ENCODE results near the gene CDCP2.

Gene CDCP2

DNA sequence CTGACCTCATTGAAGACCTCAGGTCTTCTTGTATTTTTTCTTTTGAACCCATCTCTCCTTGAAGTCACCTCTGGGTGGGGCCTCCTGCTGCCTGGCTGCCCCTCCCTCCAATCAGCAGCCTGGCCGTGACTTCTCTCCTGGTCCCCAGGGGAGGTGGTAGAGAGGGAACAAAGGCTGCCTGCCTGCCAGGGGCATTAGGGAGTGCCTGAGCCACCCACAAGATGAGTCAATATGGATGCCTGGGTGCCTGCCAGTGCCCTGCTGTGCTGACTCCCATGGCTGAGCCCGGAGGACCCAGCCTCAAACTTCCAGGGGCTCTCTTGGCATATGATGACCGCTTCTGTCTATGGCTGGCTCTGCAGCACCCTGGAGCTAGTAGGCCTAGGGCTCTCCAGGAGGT is 5.3 kb upstream of the CDCP2 start:
- no peak for DNase-seq (ENCODE audit: low spot score)
- TF ChIP-seq, protein P1, sequence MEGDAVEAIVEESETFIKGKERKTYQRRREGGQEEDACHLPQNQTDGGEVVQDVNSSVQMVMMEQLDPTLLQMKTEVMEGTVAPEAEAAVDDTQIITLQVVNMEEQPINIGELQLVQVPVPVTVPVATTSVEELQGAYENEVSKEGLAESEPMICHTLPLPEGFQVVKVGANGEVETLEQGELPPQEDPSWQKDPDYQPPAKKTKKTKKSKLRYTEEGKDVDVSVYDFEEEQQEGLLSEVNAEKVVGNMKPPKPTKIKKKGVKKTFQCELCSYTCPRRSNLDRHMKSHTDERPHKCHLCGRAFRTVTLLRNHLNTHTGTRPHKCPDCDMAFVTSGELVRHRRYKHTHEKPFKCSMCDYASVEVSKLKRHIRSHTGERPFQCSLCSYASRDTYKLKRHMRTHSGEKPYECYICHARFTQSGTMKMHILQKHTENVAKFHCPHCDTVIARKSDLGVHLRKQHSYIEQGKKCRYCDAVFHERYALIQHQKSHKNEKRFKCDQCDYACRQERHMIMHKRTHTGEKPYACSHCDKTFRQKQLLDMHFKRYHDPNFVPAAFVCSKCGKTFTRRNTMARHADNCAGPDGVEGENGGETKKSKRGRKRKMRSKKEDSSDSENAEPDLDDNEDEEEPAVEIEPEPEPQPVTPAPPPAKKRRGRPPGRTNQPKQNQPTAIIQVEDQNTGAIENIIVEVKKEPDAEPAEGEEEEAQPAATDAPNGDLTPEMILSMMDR (IDR thresholded peaks at IDR 0.05; ENCODE audit: poor library complexity, severe bottlenecking): no peak
- Histone ChIP-seq H3K27ac (ENCODE audit: poor library complexity, severe bottlenecking) (no peak overlapping the region), H3K4me1 (ENCODE audit: insufficient read depth, poor library complexity, severe bottlenecking) (no peaks in the 10 kb centered on the region), H3K27me3 (ENCODE audit: insufficient read depth, poor library complexity, severe bottlenecking) (no peaks in the 10 kb centered on the region), H3K9me3 (ENCODE audit: severe bottlenecking) (no peaks in the 10 kb centered on the region), H3K4me3 (ENCODE audit: severe bottlenecking) (no peak overlapping the region), H3K36me3 (ENCODE audit: low read depth) (no peaks in the 10 kb centered on the region)
- ATAC-seq (ENCODE audit: low read depth): peak; percentile 63

DNA sequence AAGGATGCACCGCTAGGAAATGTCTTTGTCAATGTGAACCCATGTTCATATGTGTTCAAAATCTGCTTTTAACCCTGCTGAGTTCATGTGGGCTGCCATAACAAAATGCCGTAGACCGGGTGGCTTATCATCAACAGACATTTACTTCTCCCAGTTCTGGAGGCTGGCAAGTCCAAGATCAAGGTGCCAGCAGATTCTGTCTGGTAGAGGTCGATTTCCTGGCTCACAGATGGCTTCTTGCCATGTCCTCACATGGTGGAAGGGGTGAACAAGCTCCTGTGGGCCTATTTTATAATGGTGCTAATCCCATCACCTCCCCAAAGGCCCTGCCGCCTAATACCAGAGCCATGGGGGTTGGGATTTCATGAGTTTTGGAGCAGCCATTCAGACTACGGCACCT is 4.6 kb upstream of the CDCP2 start:
- Histone ChIP-seq H3K4me3 (ENCODE audit: severe bottlenecking) (no peak overlapping the region), H3K27ac (ENCODE audit: poor library complexity, severe bottlenecking) (no peak overlapping the region), H3K9me3 (ENCODE audit: severe bottlenecking) (no peaks in the 10 kb centered on the region), H3K27me3 (ENCODE audit: insufficient read depth, poor library complexity, severe bottlenecking) (no peaks in the 10 kb centered on the region), H3K4me1 (ENCODE audit: insufficient read depth, poor library complexity, severe bottlenecking) (no peaks in the 10 kb centered on the region), H3K36me3 (ENCODE audit: low read depth) (no peaks in the 10 kb centered on the region)
- ATAC-seq (ENCODE audit: low read depth) (no peak), DNase-seq (ENCODE audit: low spot score) (no peak)
- TF ChIP-seq, protein P1 (IDR thresholded peaks at IDR 0.05; ENCODE audit: poor library complexity, severe bottlenecking): no peak

DNA sequence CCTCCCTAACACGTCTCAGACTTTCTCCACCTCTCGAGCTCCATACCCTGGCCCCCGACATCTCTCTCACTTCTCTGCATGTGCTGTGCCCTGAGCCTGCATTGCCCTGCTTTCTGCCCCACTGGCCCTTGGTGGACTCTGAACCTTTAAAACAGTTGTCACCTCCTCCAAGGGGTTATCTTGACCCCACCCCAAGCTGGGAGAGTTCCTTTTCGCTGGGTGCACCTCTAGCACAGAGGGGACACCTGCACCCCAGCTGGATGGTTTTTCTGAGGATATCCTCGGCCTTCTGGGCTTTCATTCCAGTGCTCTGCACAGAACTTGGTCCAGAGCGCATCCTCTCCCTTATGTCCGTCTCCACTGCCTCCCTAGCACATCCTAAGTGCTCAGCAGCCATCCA is 4.2 kb upstream of the CDCP2 start:
- no peak overlapping the region for H3K4me3 ChIP-seq (ENCODE audit: severe bottlenecking)
- no peaks in the 10 kb centered on the region for H3K36me3 ChIP-seq (ENCODE audit: low read depth)
- TF ChIP-seq, protein P1 (IDR thresholded peaks at IDR 0.05; ENCODE audit: poor library complexity, severe bottlenecking): no peak
- H3K27ac ChIP-seq (ENCODE audit: poor library complexity, severe bottlenecking): no peak overlapping the region
- no peak for ATAC-seq (ENCODE audit: low read depth)
- H3K9me3 ChIP-seq (ENCODE audit: severe bottlenecking): no peaks in the 10 kb centered on the region
- H3K4me1 ChIP-seq (ENCODE audit: insufficient read depth, poor library complexity, severe bottlenecking): no peaks in the 10 kb centered on the region
- no peak for DNase-seq (ENCODE audit: low spot score)
- no peaks in the 10 kb centered on the region for H3K27me3 ChIP-seq (ENCODE audit: insufficient read depth, poor library complexity, severe bottlenecking)

DNA sequence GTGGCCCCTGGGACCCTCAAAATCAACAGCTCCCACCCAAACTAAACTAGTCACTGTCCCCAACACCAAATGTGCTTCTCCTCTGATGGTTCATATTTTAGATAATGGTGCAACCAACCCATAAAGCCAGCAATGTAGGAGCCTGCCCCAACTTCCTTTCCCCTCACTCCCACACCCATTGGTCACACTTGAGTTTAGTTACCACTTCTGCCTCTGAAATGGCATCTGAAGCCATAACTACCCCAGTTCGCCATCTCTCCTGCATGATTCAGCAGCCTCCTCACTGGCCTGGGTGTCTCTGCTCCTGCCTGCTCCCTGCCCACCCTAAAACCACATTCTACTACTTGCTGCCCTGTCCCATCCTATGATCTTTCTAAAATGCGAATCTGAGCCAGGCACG is 3.4 kb upstream of the CDCP2 start:
- Histone ChIP-seq H3K9me3 (ENCODE audit: severe bottlenecking) (no peaks in the 10 kb centered on the region), H3K4me3 (ENCODE audit: severe bottlenecking) (no peak overlapping the region), H3K27ac (ENCODE audit: poor library complexity, severe bottlenecking) (no peak overlapping the region), H3K36me3 (ENCODE audit: low read depth) (no peaks in the 10 kb centered on the region), H3K27me3 (ENCODE audit: insufficient read depth, poor library complexity, severe bottlenecking) (no peaks in the 10 kb centered on the region), H3K4me1 (ENCODE audit: insufficient read depth, poor library complexity, severe bottlenecking) (no peaks in the 10 kb centered on the region)
- TF ChIP-seq, protein P1 (IDR thresholded peaks at IDR 0.05; ENCODE audit: poor library complexity, severe bottlenecking): no peak
- no peak for DNase-seq (ENCODE audit: low spot score)
- no peak for ATAC-seq (ENCODE audit: low read depth)

DNA sequence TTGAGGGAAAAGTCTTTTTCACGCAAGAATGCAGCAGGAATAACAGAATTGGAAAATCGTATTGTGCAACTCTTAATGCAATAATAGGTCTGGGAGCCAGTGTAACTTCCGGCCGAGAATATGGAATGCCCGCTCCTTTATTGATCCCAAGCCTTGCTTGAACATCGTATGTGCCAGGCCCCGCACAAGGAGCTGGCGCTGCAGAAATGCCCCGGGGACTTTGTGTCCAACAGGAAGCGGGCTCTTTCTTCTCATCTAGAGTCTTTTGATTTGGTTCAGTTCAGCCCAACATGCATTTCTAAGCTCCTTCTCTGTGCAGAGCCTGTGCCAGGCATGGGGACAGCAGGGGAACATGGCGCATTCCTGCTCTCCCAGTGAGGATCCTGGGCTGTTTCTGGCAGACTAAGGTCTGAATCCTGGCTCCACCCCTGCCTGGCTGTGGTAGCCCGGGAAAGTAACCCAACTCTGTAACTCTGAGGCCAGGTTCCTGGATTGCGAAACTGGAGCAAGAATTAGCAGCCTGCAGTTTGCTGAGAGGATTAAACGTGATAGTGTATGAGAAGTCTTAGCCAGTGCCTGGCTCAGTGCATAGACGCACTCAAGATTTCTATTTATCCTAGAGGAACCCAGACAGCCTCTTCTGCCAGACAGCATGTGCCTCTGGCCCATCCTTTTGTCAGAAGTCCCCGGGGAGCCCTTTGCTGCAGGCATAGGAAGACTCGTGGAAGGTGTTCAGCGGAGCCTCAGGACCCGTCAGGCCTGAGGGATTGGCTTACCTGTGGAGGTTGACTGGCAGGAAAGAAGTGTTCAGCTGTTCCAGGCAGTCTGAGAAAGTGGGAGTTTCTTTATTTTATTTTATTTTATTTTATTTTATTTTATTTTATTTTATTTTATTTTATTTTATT is 987 bp upstream of the CDCP2 start:
- DNase-seq (ENCODE audit: low spot score) (no peak), ATAC-seq (ENCODE audit: low read depth) (peak; percentile 83)
- no peak overlapping the region for H3K4me3 ChIP-seq (ENCODE audit: severe bottlenecking)
- H3K9me3 ChIP-seq (ENCODE audit: severe bottlenecking): no peaks in the 10 kb centered on the region
- no peak overlapping the region for H3K27ac ChIP-seq (ENCODE audit: poor library complexity, severe bottlenecking)
- no peaks in the 10 kb centered on the region for H3K27me3 ChIP-seq (ENCODE audit: insufficient read depth, poor library complexity, severe bottlenecking)
- no peaks in the 10 kb centered on the region for H3K36me3 ChIP-seq (ENCODE audit: low read depth)
- TF ChIP-seq, protein P1 (IDR thresholded peaks at IDR 0.05; ENCODE audit: poor library complexity, severe bottlenecking): no peak
- no peaks in the 10 kb centered on the region for H3K4me1 ChIP-seq (ENCODE audit: insufficient read depth, poor library complexity, severe bottlenecking)

Data from RWPE2 (cell line).